CD4-positive, alpha-beta memory T cell (primary cell): ENCODE results near the gene ELF1. TPM values are rescaled to one million over a fixed set of nuclear protein-coding genes. Genes with fewer than 3 reads are reported as not detected.

Source experiments
- CTCF ChIA-PET: fragments of 350-600 bp; sonication (Branson Sonifier 250); formaldehyde crosslinking; loops from one replicate; lab custom pipeline; 2021; ENCODE audit warnings: inconsistent platforms; ENCODE audit not compliant: partially characterized antibody; lab: Charles Lee
- POLR2A ChIA-PET: fragments of 350-600 bp; sonication (Branson Sonifier 250); formaldehyde crosslinking; loops from one replicate; lab custom pipeline; 2021; ENCODE audit not compliant: partially characterized antibody; lab: Charles Lee
- DNase-seq, 5 donors: peaks; one replicate each; pipeline versions ENCODE4 v3.0.0 to v3.0.0-alpha.2; 2020 to 2022; ENCODE audit warnings: mixed read lengths in 1 of 5
- H3K27ac ChIP-seq: one replicate; pipeline ENCODE4 v1.7.0; 2013; ENCODE audit warnings: low read depth, low read length
- H3K27me3 ChIP-seq: 2 replicates; pipeline ENCODE4 v1.7.0; 2013; ENCODE audit warnings: mild to moderate bottlenecking, low read length, moderate library complexity; ENCODE audit not compliant: insufficient read depth
- H3K36me3 ChIP-seq: 2 replicates; pipeline ENCODE4 v1.7.0; 2013; ENCODE audit warnings: mild to moderate bottlenecking, low read length, moderate library complexity; ENCODE audit not compliant: insufficient read depth
- H3K4me1 ChIP-seq: 2 replicates; pipeline ENCODE4 v1.7.0; 2013; ENCODE audit warnings: mild to moderate bottlenecking, low read length, moderate library complexity; ENCODE audit not compliant: insufficient read depth
- H3K4me3 ChIP-seq, 2 donors: one replicate each; pipeline ENCODE4 v1.7.0; 2013; ENCODE audit warnings: low read length in 2 of 2, mild to moderate bottlenecking in 1 of 2
- H3K9me3 ChIP-seq, 2 donors: one replicate each; pipeline ENCODE4 v1.7.0; 2013; ENCODE audit warnings: low read length in 2 of 2, control low read depth in 1 of 2; ENCODE audit not compliant: control insufficient read depth in 1 of 2
- H3K27ac Mint-ChIP-seq, 7 donors: one replicate each; pipeline ENCODE4 v1.8.0; 2020 to 2021; ENCODE audit warnings: mixed read lengths in 7 of 7, mild to moderate bottlenecking in 6 of 7, inconsistent platforms in 3 of 7, moderate library complexity in 3 of 7
- H3K27me3 Mint-ChIP-seq, 2 donors: one replicate each; pipeline ENCODE4 v1.8.0; 2020 to 2021; ENCODE audit warnings: mixed read lengths in 2 of 2
- H3K36me3 Mint-ChIP-seq, 2 donors: one replicate each; pipeline ENCODE4 v1.8.0; 2020 to 2021; ENCODE audit warnings: mixed read lengths in 2 of 2, inconsistent platforms in 1 of 2, mild to moderate bottlenecking in 1 of 2
- H3K4me1 Mint-ChIP-seq, 4 donors: one replicate each; pipeline ENCODE4 v1.8.0; 2020 to 2021; ENCODE audit warnings: mixed read lengths in 4 of 4, mild to moderate bottlenecking in 1 of 4
- H3K4me3 Mint-ChIP-seq, 8 donors: one replicate each; pipeline ENCODE4 v1.8.0; 2020 to 2021; ENCODE audit warnings: mixed read lengths in 8 of 8, mild to moderate bottlenecking in 7 of 8, moderate library complexity in 6 of 8, inconsistent platforms in 3 of 8
- H3K9me3 Mint-ChIP-seq, 8 donors: one replicate each; pipeline ENCODE4 v1.8.0; 2020 to 2021; ENCODE audit warnings: mixed read lengths in 8 of 8, mild to moderate bottlenecking in 5 of 8, inconsistent platforms in 3 of 8, moderate library complexity in 1 of 8
- intact Hi-C: fragments of 100-400 bp; cut with micrococcal nuclease; formaldehyde crosslinking; loops from one replicate; pipeline ENCODE4 v1.15.1; 2023
- polyA plus RNA-seq, 2 donors: library from polyadenylated mRNA; unstranded; fragments of 300-500 nt; fragmentation: Illumina TruSeq; gene quantifications; one replicate each; pipeline ENCODE4 v1.2.3, GENCODE V29; 2021
- total RNA-seq, 2 experiments: library from RNA; stranded (reverse); gene quantifications; one replicate each; pipeline ENCODE4 v1.2.3, GENCODE V29; 2021

The ELF1 gene
- total and polyA plus RNA-seq, 4 experiments from 2014 or later, result 136 to 192 (median 168) TPM

DNA sequence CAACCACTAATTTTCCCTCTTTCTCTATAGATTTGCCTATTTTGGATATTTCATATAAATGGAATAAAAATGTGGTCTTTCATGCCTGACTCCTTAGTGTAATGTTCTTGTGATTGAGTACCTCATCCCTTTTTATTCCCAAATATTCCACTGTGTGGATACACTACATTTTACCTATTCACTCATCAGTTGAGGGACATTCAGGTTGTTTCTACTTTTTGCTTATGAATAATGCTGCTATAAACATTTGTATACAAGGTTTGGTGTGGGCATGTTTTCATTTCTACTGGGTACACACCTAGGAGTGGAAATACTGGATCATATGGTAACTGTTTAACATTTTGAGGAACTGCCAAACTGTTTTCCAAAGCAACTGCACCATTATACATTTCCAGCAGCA is 37.1 kb upstream of the ELF1 start:
- peaks cover 0 to 12% of the 10 kb centered on the region in 2 donors for H3K36me3 Mint-ChIP-seq
- Histone ChIP-seq H3K36me3 (no peaks in the 10 kb centered on the region), H3K27me3 (no peaks in the 10 kb centered on the region), H3K9me3 (no peaks in the 10 kb centered on the region), H3K4me1 (peaks cover 37% of the 10 kb centered on the region), H3K27ac (no peak overlapping the region), H3K4me3 (no peak overlapping the region)
- CTCF ChIA-PET, result interaction anchor here (0.8 to 5.5 kb wide), 10 partner anchors 8 to 278 kb away, joined by 3 to 48 read pairs (median 4); partner anchors contain the start of gene ELF1
- no peak for DNase-seq
- H3K27ac Mint-ChIP-seq, result peak overlapping the region in 3 of 7 donors; percentile 3 to 42 (median 16)
- no peak overlapping the region for H3K4me3 Mint-ChIP-seq
- peaks cover 30 to 57% (median 41%) of the 10 kb centered on the region in 4 donors for H3K4me1 Mint-ChIP-seq
- H3K27me3 Mint-ChIP-seq, result peaks cover 1 to 2% of the 10 kb centered on the region in 2 donors
- intact Hi-C loops, result no loop called here
- POLR2A ChIA-PET, result interaction anchor here (0.9 kb wide), 1 partner anchor 43 kb away, joined by 3 read pairs; no protein-coding TSS in a partner anchor
- peaks cover 0 to 10% (median 0%) of the 10 kb centered on the region in 8 donors for H3K9me3 Mint-ChIP-seq

DNA sequence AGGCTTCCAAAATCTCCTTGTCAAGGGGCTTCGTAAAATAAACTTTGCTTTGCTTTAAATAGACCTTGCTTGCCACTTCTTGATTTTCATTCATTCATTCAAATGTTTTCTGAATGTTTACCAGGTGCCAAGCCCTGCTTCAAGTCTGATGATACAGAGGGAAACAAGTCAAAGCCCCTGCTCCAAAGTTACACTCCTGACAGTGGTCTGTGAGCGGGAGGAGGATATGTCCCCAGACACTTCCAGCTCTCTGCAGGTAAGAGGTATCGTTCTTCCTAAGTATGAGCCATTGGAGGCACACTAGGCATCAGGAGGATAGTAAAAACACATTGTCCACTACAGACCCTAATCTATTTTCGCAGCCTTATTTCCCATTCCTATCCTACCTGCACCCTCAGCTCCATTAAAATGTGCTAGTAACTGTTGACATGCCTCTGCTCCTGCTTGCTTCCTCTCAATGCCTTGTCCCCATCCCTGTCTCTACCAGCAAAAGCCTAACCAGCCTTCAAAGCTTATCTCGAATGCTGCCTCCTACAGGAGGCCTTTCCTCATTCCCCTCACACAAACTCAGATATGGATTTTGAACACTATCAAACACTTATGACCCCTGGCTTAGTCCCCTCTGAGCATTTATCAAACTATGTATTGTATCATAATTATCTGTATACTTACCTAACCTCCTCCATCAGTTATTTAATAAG is 36.0 kb upstream of the ELF1 start:
- POLR2A ChIA-PET, result interaction anchor here (0.7 to 2.9 kb wide), 5 partner anchors 37 to 133 kb away, joined by 3 to 17 read pairs (median 7); partner anchors contain the start of gene ELF1
- H3K4me3 Mint-ChIP-seq, result peak overlapping the region in 3 of 8 donors; percentile 5 to 73 (median 43)

DNA sequence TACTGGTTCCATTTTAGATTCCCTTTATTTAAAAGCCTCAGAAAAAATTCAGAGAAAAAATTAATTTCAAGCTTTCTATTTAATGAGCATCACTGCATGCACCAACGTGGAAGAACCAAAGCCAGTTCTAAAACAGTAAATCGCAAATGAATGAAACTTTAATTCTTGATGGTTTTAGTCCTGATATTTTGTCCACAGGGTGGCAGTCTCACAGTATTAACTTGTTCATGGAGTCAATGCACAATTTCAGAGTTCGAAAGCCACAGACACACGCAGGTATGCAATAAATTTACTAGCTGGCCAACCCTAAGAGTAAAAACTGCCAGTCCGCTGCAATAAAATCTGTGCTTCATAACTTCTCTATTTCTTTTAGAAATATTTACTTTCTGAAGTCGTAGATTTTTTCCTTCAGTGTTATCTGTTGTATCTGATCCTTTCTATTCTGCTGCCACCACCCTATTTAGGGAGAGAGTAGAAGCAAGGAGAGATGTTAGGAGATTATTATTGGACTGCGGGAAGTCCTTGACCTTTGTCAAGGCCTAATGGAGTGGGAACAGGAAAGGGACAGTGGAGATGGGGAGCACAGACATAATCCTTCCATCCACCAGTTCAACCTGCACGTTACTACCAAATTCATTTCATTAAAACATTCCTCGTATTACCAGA is 35.2 kb upstream of the ELF1 start:
- no peaks in the 10 kb centered on the region for H3K36me3 ChIP-seq
- Mint-ChIP-seq H3K36me3 (no peaks in the 10 kb centered on the region), H3K9me3 (no peaks in the 10 kb centered on the region), H3K4me3 (peak overlapping the region in 3 of 8 donors; percentile 27 to 73 (median 31)), H3K27me3 (no peaks in the 10 kb centered on the region), H3K4me1 (peaks cover 30 to 50% (median 35%) of the 10 kb centered on the region in 4 donors), H3K27ac (peak overlapping the region in 4 of 7 donors; percentile 8 to 40 (median 22))
- no peak overlapping the region for H3K4me3 ChIP-seq
- H3K27me3 ChIP-seq, result no peaks in the 10 kb centered on the region
- peak; percentile 50 to 60 (median 56) for DNase-seq
- ChIA-PET CTCF (interaction anchor here (0.6 to 5.5 kb wide), 42 partner anchors 10 to 546 kb away, joined by 3 to 48 read pairs (median 5); partner anchors contain the start of gene ELF1), POLR2A (interaction anchor here (1.2 to 2.9 kb wide), 6 partner anchors 36 to 133 kb away, joined by 4 to 17 read pairs (median 6); partner anchors contain the start of gene ELF1)
- intact Hi-C loops, result loop anchor here (1.0 to 2.0 kb wide), 4 partner anchors 80 to 278 kb away; partner anchors contain the start of gene KBTBD7
- H3K9me3 ChIP-seq, result no peaks in the 10 kb centered on the region
- no peak overlapping the region for H3K27ac ChIP-seq
- peaks cover 32% of the 10 kb centered on the region for H3K4me1 ChIP-seq

More for the DNA sequence above, 36.0 kb upstream of the ELF1 start:
- no peak overlapping the region for H3K4me3 ChIP-seq
- CTCF ChIA-PET, result interaction anchor here (0.8 to 5.5 kb wide), 37 partner anchors 9 to 277 kb away, joined by 3 to 48 read pairs (median 5); partner anchors contain the start of gene ELF1
- no peaks in the 10 kb centered on the region for H3K9me3 ChIP-seq
- H3K27me3 Mint-ChIP-seq, result no peaks in the 10 kb centered on the region
- H3K27ac Mint-ChIP-seq, result peak overlapping the region in 4 of 7 donors; percentile 7 to 80 (median 49)
- H3K27me3 ChIP-seq, result no peaks in the 10 kb centered on the region
- DNase-seq, result no peak
- H3K4me1 ChIP-seq, result peaks cover 37% of the 10 kb centered on the region
- H3K9me3 Mint-ChIP-seq, result no peaks in the 10 kb centered on the region
- intact Hi-C loops, result loop anchor here (1.0 to 2.0 kb wide), 4 partner anchors 81 to 278 kb away; partner anchors contain the start of gene KBTBD7
- H3K36me3 Mint-ChIP-seq, result peaks cover 0 to 2% of the 10 kb centered on the region in 2 donors
- H3K27ac ChIP-seq, result no peak overlapping the region
- no peaks in the 10 kb centered on the region for H3K36me3 ChIP-seq
- H3K4me1 Mint-ChIP-seq, result peaks cover 31 to 51% (median 38%) of the 10 kb centered on the region in 4 donors

DNA sequence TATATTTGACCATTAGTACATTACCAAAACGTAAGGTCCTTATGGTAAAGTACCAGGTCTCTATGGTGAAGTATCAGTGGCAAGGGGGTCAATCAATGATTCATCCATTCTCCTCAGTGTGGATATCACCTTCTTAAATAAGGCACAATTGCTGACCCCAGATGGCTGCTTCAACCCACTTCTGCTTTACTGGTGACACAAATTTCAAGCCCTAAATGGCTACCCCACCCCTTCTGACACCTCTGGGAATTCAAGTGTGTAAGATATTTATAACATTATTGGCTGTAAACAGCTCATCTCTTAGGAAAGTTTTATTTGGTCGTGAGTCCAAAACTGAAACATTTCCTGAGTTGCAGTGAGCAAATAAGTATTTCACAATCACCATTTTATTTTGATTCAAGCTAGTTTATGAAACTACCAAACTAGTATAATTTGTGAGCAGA is 34.3 kb upstream of the ELF1 start:
- no peak overlapping the region for H3K4me3 ChIP-seq
- H3K27ac Mint-ChIP-seq, result no peak overlapping the region
- POLR2A ChIA-PET, result interaction anchor here (1.2 to 2.9 kb wide), 5 partner anchors 35 to 79 kb away, joined by 4 to 17 read pairs (median 7); partner anchors contain the start of gene ELF1
- CTCF ChIA-PET, result interaction anchor here (0.6 to 5.5 kb wide), 30 partner anchors 11 to 547 kb away, joined by 3 to 48 read pairs (median 5); partner anchors contain the start of gene ELF1
- H3K36me3 ChIP-seq, result no peaks in the 10 kb centered on the region
- peaks cover 26 to 47% (median 32%) of the 10 kb centered on the region in 4 donors for H3K4me1 Mint-ChIP-seq
- no peak for DNase-seq
- H3K9me3 ChIP-seq, result no peaks in the 10 kb centered on the region
- no peak overlapping the region for H3K4me3 Mint-ChIP-seq
- intact Hi-C loops, result no loop called here
- H3K9me3 Mint-ChIP-seq, result peaks cover 0 to 2% (median 0%) of the 10 kb centered on the region in 8 donors
- H3K27ac ChIP-seq, result no peak overlapping the region
- H3K27me3 ChIP-seq, result no peaks in the 10 kb centered on the region
- H3K27me3 Mint-ChIP-seq, result no peaks in the 10 kb centered on the region
- H3K36me3 Mint-ChIP-seq, result peaks cover 3 to 6% of the 10 kb centered on the region in 2 donors
- peaks cover 22% of the 10 kb centered on the region for H3K4me1 ChIP-seq

DNA sequence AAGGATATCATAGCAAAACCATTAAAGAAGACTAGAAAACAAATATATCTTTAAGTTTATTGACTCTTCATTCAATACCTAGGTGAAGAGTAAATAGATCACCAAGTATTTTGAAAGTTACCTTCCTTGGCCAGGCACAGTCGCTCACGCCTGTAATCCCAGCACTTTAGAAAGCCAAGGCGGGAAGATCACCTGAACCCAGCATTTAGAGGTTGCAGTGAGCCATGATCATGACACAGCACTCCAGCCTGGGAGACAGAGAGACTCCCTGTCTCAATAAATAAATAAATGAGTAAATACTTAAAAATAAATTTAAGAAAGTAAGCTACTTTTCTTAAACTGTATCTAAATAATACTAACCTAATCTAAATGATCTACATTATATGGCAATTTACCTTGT is 33.3 kb upstream of the ELF1 start:
- CTCF ChIA-PET, result interaction anchor here (0.6 to 5.5 kb wide), 8 partner anchors 9 to 170 kb away, joined by 3 to 48 read pairs (median 14); partner anchors contain the start of genes ELF1 and WBP4
- intact Hi-C loops, result no loop called here
- DNase-seq, result no peak
- Mint-ChIP-seq H3K27me3 (no peaks in the 10 kb centered on the region), H3K36me3 (peaks cover 3 to 6% of the 10 kb centered on the region in 2 donors), H3K27ac (no peak overlapping the region), H3K9me3 (peaks cover 0 to 2% (median 0%) of the 10 kb centered on the region in 8 donors), H3K4me1 (peaks cover 22 to 42% (median 28%) of the 10 kb centered on the region in 4 donors), H3K4me3 (no peak overlapping the region)
- Histone ChIP-seq H3K4me3 (no peak overlapping the region), H3K4me1 (peaks cover 19% of the 10 kb centered on the region), H3K9me3 (no peaks in the 10 kb centered on the region), H3K36me3 (no peaks in the 10 kb centered on the region), H3K27ac (no peak overlapping the region), H3K27me3 (no peaks in the 10 kb centered on the region)
- POLR2A ChIA-PET, result interaction anchor here (1.6 to 2.9 kb wide), 2 partner anchors 34 to 71 kb away, joined by 4 to 17 read pairs; partner anchors contain the start of gene ELF1

DNA sequence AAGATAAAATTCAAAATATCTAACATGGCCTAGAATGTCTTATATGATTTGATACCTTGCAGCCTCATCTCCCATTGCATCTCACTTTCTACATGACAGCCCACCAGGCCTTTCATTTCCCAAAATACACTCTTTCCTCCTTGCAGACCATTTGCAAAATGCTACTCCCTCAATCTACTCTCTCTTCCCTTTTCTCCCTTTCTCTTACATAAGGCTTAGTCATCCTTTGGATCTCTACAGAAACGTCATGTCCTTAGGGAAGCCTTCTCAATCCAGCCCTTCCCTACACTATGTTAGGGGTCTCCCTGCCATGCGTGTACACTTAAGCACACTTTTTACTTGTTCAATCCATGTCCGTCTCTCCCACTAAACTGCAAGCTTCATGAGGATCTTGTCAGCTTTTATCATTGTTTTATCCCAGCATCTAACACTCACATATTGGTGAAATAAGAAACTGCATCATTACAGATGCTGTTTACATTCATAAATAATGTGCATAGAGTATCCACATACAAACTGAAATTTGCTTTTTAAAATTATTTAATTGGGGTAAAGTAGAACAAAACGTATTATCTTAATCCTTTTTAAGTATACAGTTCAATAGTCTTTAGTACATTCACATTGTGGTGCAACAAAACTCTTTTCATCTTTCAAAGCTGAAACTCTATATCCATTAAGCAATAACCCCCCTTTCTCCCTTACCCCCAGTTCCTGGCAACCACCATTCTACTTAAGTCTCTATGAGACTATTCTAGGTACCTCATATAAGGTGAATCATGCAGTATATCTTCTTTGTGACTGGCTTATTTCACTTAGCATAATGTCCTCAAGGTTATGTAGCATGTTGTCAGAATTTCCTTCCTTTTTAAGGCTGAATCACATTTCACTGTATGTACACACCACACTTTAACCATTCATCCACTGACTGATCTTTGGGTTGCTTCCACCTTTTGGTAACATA is 30.6 kb upstream of the ELF1 start:
- H3K36me3 ChIP-seq, result no peaks in the 10 kb centered on the region
- H3K9me3 Mint-ChIP-seq, result peaks cover 0 to 3% (median 0%) of the 10 kb centered on the region in 8 donors
- H3K4me1 ChIP-seq, result peaks cover 13% of the 10 kb centered on the region
- no peak overlapping the region for H3K27ac ChIP-seq
- no peak overlapping the region for H3K4me3 ChIP-seq
- ChIA-PET CTCF (interaction anchor here (0.8 kb wide), 1 partner anchor 128 kb away, joined by 3 read pairs; no protein-coding TSS in a partner anchor), POLR2A (interaction anchor here (1.7 kb wide), 1 partner anchor 11 kb away, joined by 3 read pairs; no protein-coding TSS in a partner anchor)
- H3K27ac Mint-ChIP-seq, result no peak overlapping the region
- no peak overlapping the region for H3K4me3 Mint-ChIP-seq
- DNase-seq, result no peak
- no peaks in the 10 kb centered on the region for H3K27me3 ChIP-seq
- intact Hi-C loops, result no loop called here
- H3K4me1 Mint-ChIP-seq, result peaks cover 9 to 23% (median 14%) of the 10 kb centered on the region in 4 donors
- H3K9me3 ChIP-seq, result no peaks in the 10 kb centered on the region
- no peaks in the 10 kb centered on the region for H3K27me3 Mint-ChIP-seq
- H3K36me3 Mint-ChIP-seq, result peaks cover 6% of the 10 kb centered on the region in 2 donors
